Natural killer cell treated with Interleukin-12 subunit alpha and Interleukin-12 subunit beta and Interleukin-15 and Interleukin-18, amount 100 ng/mL, for 72 hours (primary cell): ENCODE measurements around the gene ATOX1. TPM values are rescaled to one million over a fixed set of nuclear protein-coding genes. Genes with fewer than 3 reads are reported as not detected.
"Not testable (repeated sequence)": the region's sequence is repeated elsewhere in the genome, so short reads cannot be mapped to it uniquely, and the experiment has no call there.

Source experiments
- ATAC-seq, 2 donors: fragments of 150-1000 bp; cut with Tn5 transposase in 1 of 2; sonication (Bioruptor Pico), chemical (Tn5 transposase) in 1 of 2; 2 replicates each; pipeline ENCODE4 v1.10.0; 2021
- DNase-seq: peaks from one replicate; pipeline ENCODE4 v3.0.0; 2022; ENCODE audit warnings: low spot score
- H3K27ac Mint-ChIP-seq, 2 donors: 1 replicate in 1 of 2; 2 replicates in 1 of 2; pipeline ENCODE4 v1.8.0; 2022; ENCODE audit warnings: mixed read lengths in 2 of 2, mild to moderate bottlenecking in 1 of 2, moderate library complexity in 1 of 2
- H3K27me3 Mint-ChIP-seq, 2 donors: 1 replicate in 1 of 2; 2 replicates in 1 of 2; pipeline ENCODE4 v1.8.0; 2022; ENCODE audit warnings: mixed read lengths in 2 of 2
- H3K36me3 Mint-ChIP-seq: one replicate; pipeline ENCODE4 v1.8.0; 2022; ENCODE audit warnings: mixed read lengths
- H3K4me1 Mint-ChIP-seq, 2 donors: 1 replicate in 1 of 2; 2 replicates in 1 of 2; pipeline ENCODE4 v1.8.0; 2022; ENCODE audit warnings: low read depth in 2 of 2, mixed read lengths in 2 of 2, mild to moderate bottlenecking in 1 of 2
- H3K4me3 Mint-ChIP-seq: one replicate; pipeline ENCODE4 v1.8.0; 2022; ENCODE audit warnings: mixed read lengths
- H3K9me3 Mint-ChIP-seq: 2 replicates; pipeline ENCODE4 v1.8.0; 2022; ENCODE audit warnings: mixed read lengths
- total RNA-seq, 2 donors: library from RNA; stranded (reverse); gene quantifications; one replicate each; pipeline ENCODE4 v1.2.3, GENCODE V29; 2022

The ATOX1 gene, protein sequence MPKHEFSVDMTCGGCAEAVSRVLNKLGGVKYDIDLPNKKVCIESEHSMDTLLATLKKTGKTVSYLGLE
- 10 to 100 TPM; 60.0 to 84.9 TPM for total RNA-seq

DNA sequence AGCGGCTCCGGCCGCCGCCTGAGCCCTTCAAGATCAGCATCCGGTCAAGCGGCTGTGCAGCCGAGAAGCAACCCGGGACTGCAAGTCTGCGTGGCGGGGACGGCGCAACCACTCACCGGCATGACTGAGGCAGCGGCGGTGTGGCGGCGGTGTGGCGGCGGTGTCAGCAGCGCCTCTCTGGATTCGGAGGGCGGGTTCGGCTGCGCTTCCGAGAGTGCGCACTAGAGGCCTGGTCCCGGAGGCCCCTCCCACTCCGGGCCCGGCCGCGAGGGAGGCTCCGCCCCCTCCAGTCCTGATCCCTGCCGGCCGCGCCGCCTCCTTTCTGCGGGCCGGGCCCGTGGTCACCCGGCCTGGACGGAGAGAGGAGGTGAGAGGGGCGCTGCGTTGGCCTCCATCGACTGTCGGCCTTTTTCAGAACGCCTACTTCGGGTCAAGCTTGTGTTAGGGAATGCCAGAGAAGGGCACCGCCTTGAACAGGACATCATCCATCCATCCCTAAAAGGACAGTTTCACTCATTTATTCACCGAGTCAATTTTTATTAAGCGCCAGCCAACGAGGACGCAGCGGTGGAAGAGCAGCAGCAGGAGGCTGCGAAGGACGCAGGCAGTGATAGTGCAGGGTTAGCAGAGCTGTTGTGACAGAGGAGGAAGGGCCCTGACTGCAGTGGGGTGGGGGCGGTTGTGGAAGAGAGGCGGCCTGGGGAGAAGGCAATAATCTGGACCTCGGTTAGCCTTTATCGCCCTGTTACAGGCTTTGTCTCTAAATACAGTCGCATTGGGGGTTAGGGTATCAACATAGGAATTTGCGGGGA lies at the start of gene ATOX1:
Gene ATOX1, minus strand, starts transcription at position 202 of the 812 bp plus-strand sequence. Its CDS starts 80 bp downstream, at position 122.
- no peaks in the 10 kb centered on the region for H3K9me3 Mint-ChIP-seq
- peak within 1 kb of the TSS; percentile 95 to 96 for H3K27ac Mint-ChIP-seq
- no peaks in the 10 kb centered on the region for H3K27me3 Mint-ChIP-seq
- peak within 1 kb of the TSS; percentile 99 for H3K4me3 Mint-ChIP-seq
- peak; percentile 94 for DNase-seq
- no peaks in the 10 kb centered on the region for H3K36me3 Mint-ChIP-seq
- peaks cover 27 to 29% of the 10 kb centered on the region in 2 donors for H3K4me1 Mint-ChIP-seq
- peak; percentile 99 to 100 for ATAC-seq

DNA sequence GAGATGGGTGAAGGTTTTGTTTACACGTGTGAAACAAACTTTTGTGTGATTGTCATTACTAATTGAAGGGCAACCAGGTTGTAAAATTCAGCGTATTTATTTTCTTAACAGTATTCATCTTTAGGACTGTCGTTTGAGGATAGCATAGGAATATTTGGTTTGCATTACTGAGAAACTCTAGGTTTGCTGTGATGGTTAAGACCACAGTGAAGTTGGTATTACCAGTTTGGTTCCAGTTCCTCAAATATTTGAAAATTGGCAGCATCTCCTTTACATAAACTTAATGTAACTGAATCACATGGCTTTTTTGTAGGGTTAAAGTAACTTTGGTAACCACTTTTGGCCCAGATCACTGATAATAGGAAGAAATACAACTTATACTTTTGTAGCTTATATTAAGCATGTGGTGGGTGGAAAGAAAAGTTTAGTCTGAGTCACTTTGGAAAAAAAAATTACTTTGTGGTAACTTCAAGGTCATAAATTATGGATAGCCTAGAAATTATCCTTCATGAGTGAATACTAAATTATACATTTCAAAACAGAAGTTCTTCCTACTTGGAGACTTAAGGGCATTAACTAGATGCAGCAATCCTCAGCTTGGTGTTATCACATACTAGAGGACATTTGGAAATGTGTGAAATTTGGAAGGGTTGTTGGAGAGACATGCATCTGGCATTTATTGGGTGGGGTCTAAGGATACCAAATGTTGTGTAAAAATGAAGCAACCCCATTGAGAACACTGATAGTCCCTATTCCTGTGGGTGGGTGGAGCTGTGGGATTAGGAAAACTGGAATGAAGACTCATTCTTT lies 47.2 kb upstream of the ATOX1 start:
- H3K9me3 Mint-ChIP-seq = no peaks in the 10 kb centered on the region
- peaks cover 5 to 9% of the 10 kb centered on the region in 2 donors for H3K4me1 Mint-ChIP-seq
- no peak overlapping the region for H3K27ac Mint-ChIP-seq
- H3K36me3 Mint-ChIP-seq = peaks cover 26% of the 10 kb centered on the region
- H3K4me3 Mint-ChIP-seq = no peak overlapping the region
- no peaks in the 10 kb centered on the region for H3K27me3 Mint-ChIP-seq
- no peak for DNase-seq
- no peak for ATAC-seq

DNA sequence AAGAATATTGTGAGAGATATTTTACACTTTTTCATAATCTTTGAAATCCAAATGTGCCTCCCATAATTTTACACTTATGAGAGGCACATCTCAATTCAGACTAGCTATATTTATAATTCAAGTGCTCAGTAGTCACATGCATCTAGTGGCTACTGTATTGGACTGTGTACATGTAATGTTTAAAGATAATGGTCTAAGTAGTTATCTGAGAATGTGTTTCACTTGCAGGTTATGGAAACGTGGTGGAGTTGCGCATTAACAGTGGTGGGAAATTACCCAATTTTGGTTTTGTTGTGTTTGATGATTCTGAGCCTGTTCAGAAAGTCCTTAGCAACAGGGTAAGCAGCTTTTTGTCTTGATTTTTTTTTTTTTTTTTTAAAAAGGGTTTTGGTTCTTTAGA lies 42.1 kb upstream of the ATOX1 start:
- ATAC-seq = peak in 1 of 2 donors; percentile 31
- no peak overlapping the region for H3K4me3 Mint-ChIP-seq
- H3K9me3 Mint-ChIP-seq = no peaks in the 10 kb centered on the region
- peaks cover 15 to 18% of the 10 kb centered on the region in 2 donors for H3K4me1 Mint-ChIP-seq
- H3K27me3 Mint-ChIP-seq = no peaks in the 10 kb centered on the region
- peaks cover 33% of the 10 kb centered on the region for H3K36me3 Mint-ChIP-seq
- peak overlapping the region; percentile 16 to 62 for H3K27ac Mint-ChIP-seq
- DNase-seq = no peak

DNA sequence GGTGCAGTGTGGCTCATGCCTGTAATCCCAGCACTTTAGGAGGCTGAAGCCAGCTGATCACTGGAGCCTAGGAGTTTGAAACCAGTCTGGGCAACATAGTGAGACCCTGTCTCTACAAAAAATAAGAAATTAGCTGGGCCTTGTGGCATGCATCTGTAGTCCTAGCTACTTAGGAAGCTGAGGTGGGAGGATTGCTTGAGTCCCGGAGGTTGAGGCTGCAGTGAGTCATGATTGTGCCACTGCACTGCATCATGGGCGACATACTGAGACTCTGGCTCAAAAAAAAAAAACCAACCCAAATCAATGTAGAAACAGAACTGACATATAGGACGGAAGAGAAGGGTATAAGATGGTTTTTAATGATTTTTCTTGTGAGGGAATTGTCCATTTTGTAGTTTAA lies 41.0 kb upstream of the ATOX1 start:
- H3K36me3 Mint-ChIP-seq = peaks cover 27% of the 10 kb centered on the region
- no peaks in the 10 kb centered on the region for H3K9me3 Mint-ChIP-seq
- ATAC-seq (no peak), DNase-seq (no peak)
- no peak overlapping the region for H3K4me3 Mint-ChIP-seq
- no peaks in the 10 kb centered on the region for H3K27me3 Mint-ChIP-seq
- peak overlapping the region; percentile 24 to 65 for H3K27ac Mint-ChIP-seq
- peaks cover 15 to 18% of the 10 kb centered on the region in 2 donors for H3K4me1 Mint-ChIP-seq

DNA sequence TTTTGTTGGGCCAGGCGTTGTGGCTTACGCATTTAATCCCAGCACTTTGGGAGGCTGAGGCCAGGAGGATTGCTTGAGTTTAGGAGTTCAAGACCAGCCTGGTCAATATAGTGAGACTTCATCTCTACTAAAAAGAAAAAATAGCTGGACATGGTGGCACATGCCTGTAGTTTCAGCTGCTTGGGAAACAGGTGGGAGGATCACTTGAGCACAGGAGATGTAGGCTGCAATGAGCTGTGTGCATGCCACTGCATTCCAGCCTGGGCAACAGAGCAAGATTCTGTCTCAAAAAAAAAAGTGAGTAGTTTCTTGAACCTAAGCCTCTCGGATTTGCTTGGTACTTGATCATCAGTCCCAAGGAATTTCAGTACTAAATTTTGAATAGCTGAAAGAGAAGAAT lies 40.2 kb upstream of the ATOX1 start:
- H3K27ac Mint-ChIP-seq = no peak overlapping the region

DNA sequence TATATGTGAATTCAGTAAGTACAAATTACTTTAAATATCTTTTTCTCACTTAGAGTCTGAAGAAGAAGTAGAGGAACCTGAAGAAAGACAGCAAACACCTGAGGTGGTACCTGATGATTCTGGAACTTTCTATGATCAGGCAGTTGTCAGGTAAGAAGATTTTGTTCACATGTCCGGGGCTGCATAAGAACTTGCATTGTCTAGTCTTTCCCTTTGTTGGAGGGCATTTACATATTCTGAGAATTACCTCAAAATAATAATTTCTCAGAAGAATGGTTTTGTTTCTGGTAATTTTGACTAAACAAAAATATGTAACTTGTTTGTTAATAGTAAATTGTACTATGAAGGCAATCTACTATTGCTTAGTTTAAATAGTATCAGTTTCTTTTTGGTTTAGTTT lies 37.0 kb upstream of the ATOX1 start:
- H3K9me3 Mint-ChIP-seq = no peaks in the 10 kb centered on the region
- H3K4me3 Mint-ChIP-seq = no peak overlapping the region
- ATAC-seq (no peak), DNase-seq (no peak)
- H3K27me3 Mint-ChIP-seq = no peaks in the 10 kb centered on the region
- H3K4me1 Mint-ChIP-seq = peaks cover 15 to 16% of the 10 kb centered on the region in 2 donors
- H3K27ac Mint-ChIP-seq = no peak overlapping the region
- H3K36me3 Mint-ChIP-seq = peaks cover 39% of the 10 kb centered on the region

More for the DNA sequence above, 40.2 kb upstream of the ATOX1 start:
- Mint-ChIP-seq H3K36me3 (peaks cover 31% of the 10 kb centered on the region), H3K4me3 (no peak overlapping the region), H3K9me3 (no peaks in the 10 kb centered on the region), H3K4me1 (peaks cover 15 to 18% of the 10 kb centered on the region in 2 donors), H3K27me3 (no peaks in the 10 kb centered on the region)
- DNase-seq (no peak), ATAC-seq (no peak)

DNA sequence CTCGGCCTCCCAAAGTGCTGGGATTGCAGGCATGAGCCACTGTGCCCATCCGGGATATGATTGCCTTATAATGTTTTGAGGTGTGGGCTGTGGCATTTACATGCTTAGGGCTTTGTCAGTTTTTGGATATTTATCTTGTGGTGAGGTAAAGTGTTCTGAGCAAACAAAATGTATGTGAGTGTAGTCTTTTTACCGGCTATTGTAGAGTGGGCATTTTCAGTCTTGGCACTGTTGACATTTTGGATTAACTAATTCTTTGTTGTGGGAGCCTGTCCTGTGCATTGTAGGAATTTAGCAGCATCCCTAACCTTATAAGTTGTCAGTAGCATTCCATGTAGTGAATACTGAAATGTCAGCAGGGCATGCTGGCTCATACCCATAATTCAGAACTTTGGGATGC lies 34.9 kb upstream of the ATOX1 start:
- no peak overlapping the region for H3K4me3 Mint-ChIP-seq
- no peaks in the 10 kb centered on the region for H3K27me3 Mint-ChIP-seq
- no peaks in the 10 kb centered on the region for H3K9me3 Mint-ChIP-seq
- no peak for DNase-seq
- H3K27ac Mint-ChIP-seq = no peak overlapping the region
- peaks cover 7 to 11% of the 10 kb centered on the region in 2 donors for H3K4me1 Mint-ChIP-seq
- peaks cover 36% of the 10 kb centered on the region for H3K36me3 Mint-ChIP-seq
- no peak for ATAC-seq

DNA sequence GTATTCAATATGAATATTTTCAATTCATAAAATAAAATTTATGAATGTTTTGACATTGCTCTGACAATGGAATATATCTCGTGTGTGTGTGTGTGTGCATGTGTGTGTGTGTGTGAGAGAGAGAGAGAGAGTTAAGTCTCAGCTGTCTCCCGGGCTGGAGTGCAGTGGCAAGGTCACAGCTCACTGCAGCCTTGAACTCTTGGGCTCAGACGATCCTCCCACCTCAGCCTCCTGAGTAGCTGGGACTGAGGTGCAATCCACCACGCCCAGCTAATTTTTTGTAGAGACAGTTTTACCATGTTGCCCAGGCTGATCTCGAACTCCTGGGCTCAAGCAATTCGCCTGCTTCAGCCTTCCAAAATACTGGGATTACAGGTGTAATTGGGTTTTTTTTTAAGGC lies 29.4 kb upstream of the ATOX1 start:
- peaks cover 17 to 19% of the 10 kb centered on the region in 2 donors for H3K4me1 Mint-ChIP-seq
- H3K9me3 Mint-ChIP-seq = no peaks in the 10 kb centered on the region
- no peaks in the 10 kb centered on the region for H3K27me3 Mint-ChIP-seq
- H3K4me3 Mint-ChIP-seq = no peak overlapping the region
- peaks cover 23% of the 10 kb centered on the region for H3K36me3 Mint-ChIP-seq
- no peak overlapping the region for H3K27ac Mint-ChIP-seq
- no peak for ATAC-seq
- DNase-seq = no peak

DNA sequence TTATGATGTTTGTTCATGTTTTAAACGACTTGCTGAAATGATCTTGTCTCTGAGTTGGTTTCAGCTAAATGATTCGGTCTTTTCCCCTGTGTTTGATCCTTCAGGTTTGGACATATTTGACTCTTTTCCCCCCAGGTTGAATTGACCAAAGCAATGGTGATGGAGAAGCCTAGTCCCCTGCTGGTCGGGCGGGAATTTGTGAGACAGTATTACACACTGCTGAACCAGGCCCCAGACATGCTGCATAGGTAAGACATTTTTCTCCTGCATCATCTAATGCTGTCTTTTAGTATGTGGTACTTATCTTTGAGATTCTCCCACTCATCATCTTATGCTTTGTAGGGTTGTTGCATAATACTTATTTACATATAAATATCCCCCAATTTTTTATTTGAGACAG lies 28.0 kb upstream of the ATOX1 start:
- ATAC-seq (no peak), DNase-seq (no peak)
- H3K36me3 Mint-ChIP-seq = peaks cover 16% of the 10 kb centered on the region
- H3K27ac Mint-ChIP-seq = peak overlapping the region in 1 of 2 donors; percentile 8
- no peak overlapping the region for H3K4me3 Mint-ChIP-seq
- H3K9me3 Mint-ChIP-seq = no peaks in the 10 kb centered on the region
- H3K27me3 Mint-ChIP-seq = no peaks in the 10 kb centered on the region
- peaks cover 17 to 19% of the 10 kb centered on the region in 2 donors for H3K4me1 Mint-ChIP-seq

DNA sequence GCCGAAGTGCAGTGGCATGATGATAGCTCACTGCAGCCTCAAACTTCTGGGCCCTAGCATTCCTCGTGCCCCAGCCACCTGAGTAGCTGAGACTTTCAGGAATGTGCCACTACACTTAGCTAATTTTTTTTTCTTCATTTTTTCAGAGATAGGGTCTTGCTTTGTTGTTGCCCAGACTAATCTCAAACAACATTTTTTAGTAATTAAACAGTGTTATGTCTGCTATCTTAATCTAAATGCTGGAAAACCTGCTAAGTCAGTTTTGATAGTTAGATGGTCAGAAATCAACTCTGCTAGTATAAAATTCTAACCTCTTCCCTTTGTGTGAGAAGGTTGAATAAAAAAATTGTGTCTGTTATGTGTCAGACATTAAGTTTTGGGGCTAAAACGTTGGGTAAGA lies 25.7 kb upstream of the ATOX1 start:
- no peak for ATAC-seq
- H3K27ac Mint-ChIP-seq = no peak overlapping the region
- peaks cover 7% of the 10 kb centered on the region for H3K36me3 Mint-ChIP-seq
- peaks cover 30 to 34% of the 10 kb centered on the region in 2 donors for H3K4me1 Mint-ChIP-seq
- H3K4me3 Mint-ChIP-seq = no peak overlapping the region
- no peaks in the 10 kb centered on the region for H3K27me3 Mint-ChIP-seq
- no peaks in the 10 kb centered on the region for H3K9me3 Mint-ChIP-seq
- DNase-seq = no peak

DNA sequence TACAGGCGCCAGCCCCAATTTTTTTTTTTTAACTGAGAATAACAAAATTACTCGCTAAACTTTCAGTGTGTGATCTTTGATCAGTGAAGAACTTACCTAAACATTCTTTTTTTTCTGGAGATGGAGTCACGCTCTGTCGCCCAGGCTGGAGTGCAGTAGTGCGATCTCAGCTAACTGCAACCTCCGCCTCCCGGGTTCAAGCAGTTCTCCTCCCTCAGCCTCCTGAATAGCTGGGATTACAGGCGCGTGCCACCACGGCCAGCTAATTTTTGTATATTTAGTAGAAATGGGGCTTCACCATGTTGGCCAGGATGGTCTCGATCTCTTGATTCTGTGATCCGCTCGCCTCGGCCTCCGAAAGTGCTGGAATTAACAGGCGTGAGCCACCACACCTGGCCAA lies 25.2 kb upstream of the ATOX1 start:
- not testable (repeated sequence) for ATAC-seq

DNA sequence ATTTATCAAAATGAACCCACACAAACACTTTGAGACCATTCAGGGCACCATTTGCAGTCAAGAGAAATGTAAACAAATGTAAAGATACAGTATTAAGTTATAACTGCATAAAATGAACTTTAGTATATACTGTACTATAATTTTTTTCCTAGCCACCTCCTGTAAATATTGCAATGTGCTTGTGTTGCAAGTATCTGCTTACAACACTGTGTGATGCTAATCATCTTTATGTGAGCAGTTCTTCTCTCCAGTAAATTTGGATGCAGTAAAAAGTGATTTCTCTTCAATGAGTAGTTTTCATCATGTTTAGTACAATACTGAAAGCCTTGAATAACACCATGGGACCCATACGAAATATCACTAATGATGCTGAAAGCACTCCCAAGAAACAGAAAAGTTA lies 22.8 kb upstream of the ATOX1 start:
- H3K36me3 Mint-ChIP-seq = peaks cover 22% of the 10 kb centered on the region
- no peaks in the 10 kb centered on the region for H3K27me3 Mint-ChIP-seq
- H3K4me3 Mint-ChIP-seq = no peak overlapping the region
- peaks cover 43 to 53% of the 10 kb centered on the region in 2 donors for H3K4me1 Mint-ChIP-seq
- no peak for DNase-seq
- H3K9me3 Mint-ChIP-seq = no peaks in the 10 kb centered on the region
- no peak for ATAC-seq
- H3K27ac Mint-ChIP-seq = no peak overlapping the region

More for the DNA sequence above, 25.2 kb upstream of the ATOX1 start:
- not testable (repeated sequence) for H3K36me3 Mint-ChIP-seq, H3K9me3 Mint-ChIP-seq, H3K27ac Mint-ChIP-seq, H3K27me3 Mint-ChIP-seq, DNase-seq, H3K4me3 Mint-ChIP-seq
- H3K4me1 Mint-ChIP-seq = peaks cover 32 to 37% of the 10 kb centered on the region in 2 donors

DNA sequence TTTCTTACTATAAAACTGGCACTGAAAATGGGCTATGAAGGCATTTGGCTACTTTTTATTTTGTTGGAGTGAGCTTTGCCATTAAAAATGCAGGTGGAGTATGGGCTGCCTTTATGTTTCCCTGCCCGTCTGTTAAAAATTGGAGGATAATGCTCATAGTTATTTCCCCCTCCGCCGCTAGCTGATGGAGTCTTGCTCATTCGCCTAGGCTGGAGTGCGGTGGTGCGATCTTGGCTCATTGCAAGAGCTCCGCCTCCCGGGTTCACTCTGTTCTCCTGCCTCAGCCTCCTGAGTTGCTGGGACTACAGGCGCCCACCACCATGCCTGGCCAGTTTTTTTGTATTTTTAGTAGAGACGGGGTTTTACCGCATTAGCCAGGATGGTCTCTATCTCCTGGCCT lies 21.9 kb upstream of the ATOX1 start:
- H3K4me3 Mint-ChIP-seq = no peak overlapping the region
- ATAC-seq (no peak), DNase-seq (no peak)
- H3K9me3 Mint-ChIP-seq = no peaks in the 10 kb centered on the region
- no peaks in the 10 kb centered on the region for H3K27me3 Mint-ChIP-seq
- H3K4me1 Mint-ChIP-seq = peaks cover 44 to 53% of the 10 kb centered on the region in 2 donors
- no peak overlapping the region for H3K27ac Mint-ChIP-seq
- peaks cover 22% of the 10 kb centered on the region for H3K36me3 Mint-ChIP-seq
